Measurements from ENCODE around the gene C9orf152.

Gene C9orf152

GRCh38 chr9:110152704-110153374 lies 55.1 kb downstream of the C9orf152 start:
- Histone ChIP-seq H3K36me3 (ENCODE audit: insufficient read depth, low read length) (peaks cover 32% of the 10 kb centered on the region), H3K4me3 (ENCODE audit: low read length, poor library complexity, severe bottlenecking) (peak overlapping the region; percentile 84), H3K9me3 (ENCODE audit: insufficient read depth, low read depth, low read length) (no peaks in the 10 kb centered on the region), H3K27me3 (ENCODE audit: insufficient read depth, low read length, poor library complexity, severe bottlenecking) (no peaks in the 10 kb centered on the region), H4K20me1 (ENCODE audit: insufficient read depth, low read length, poor library complexity, severe bottlenecking) (no peaks in the 10 kb centered on the region), H3K4me2 (ENCODE audit: low read depth, low read length, poor library complexity, severe bottlenecking) (peak overlapping the region; percentile 95), H2AFZ (ENCODE audit: low read length) (no peak overlapping the region), H3F3A (ENCODE audit: low read depth) (peaks cover 27% of the 10 kb centered on the region), H3K9ac (ENCODE audit: low read depth, low read length, poor library complexity, severe bottlenecking) (peak overlapping the region; percentile 98), H3K4me1 (ENCODE audit: insufficient read depth, low read length, poor library complexity, severe bottlenecking) (peaks cover 93% of the 10 kb centered on the region), H3K79me2 (ENCODE audit: insufficient read depth, low read length) (peaks cover 94% of the 10 kb centered on the region), H3K9me2 (replicated peaks; ENCODE audit: low read depth, low read length) (no peaks in the 10 kb centered on the region)
- peak; percentile 87 for TF ChIP-seq CTCF (conservative IDR thresholded peaks at IDR 0.05; ENCODE audit: low read length)
- TF ChIP-seq EZH2phosphoT487 (IDR thresholded peaks at IDR 0.05; ENCODE audit: borderline replicate concordance): no peak

Measured in Loucy (cell line).